ENCODE data around the gene EPSTI1.

Gene EPSTI1

GRCh38 chr13:43002021-43002420 is 10.0 kb upstream of the EPSTI1 start (continued):
- TF ChIP-seq ARNTL (CRISPR knock-in tag; IDR thresholded peaks at IDR 0.05; ENCODE audit: borderline replicate concordance, low read depth), result no peak
- TF ChIP-seq PATZ1 (CRISPR knock-in tag; IDR thresholded peaks at IDR 0.05; ENCODE audit: borderline replicate concordance), result no peak

- TF ChIP-seq BACH2 (CRISPR knock-in tag; IDR thresholded peaks at IDR 0.05; ENCODE audit: borderline replicate concordance) (no peak), ARNTL (CRISPR knock-in tag; IDR thresholded peaks at IDR 0.05; ENCODE audit: borderline replicate concordance, low read depth) (no peak)
- no peak for ATAC-seq
These were observed 8.6 kb upstream of the EPSTI1 start for GRCh38 chr13:43000676-43001075.

- TF ChIP-seq POU6F1 (CRISPR knock-in tag; IDR thresholded peaks at IDR 0.05; ENCODE audit: borderline replicate concordance, low read depth), result no peak
- no peak for TF ChIP-seq CSRNP3 (CRISPR knock-in tag; IDR thresholded peaks at IDR 0.05)
- no peak for TF ChIP-seq TSHZ2 (CRISPR knock-in tag; IDR thresholded peaks at IDR 0.05)
- TF ChIP-seq SNAI2 (CRISPR knock-in tag; IDR thresholded peaks at IDR 0.05), result no peak
- no peak for TF ChIP-seq ESRRG (CRISPR knock-in tag; IDR thresholded peaks at IDR 0.05)
- TF ChIP-seq ISL1 (CRISPR knock-in tag; IDR thresholded peaks at IDR 0.05), result no peak
- no peak for TF ChIP-seq PATZ1 (CRISPR knock-in tag; IDR thresholded peaks at IDR 0.05; ENCODE audit: borderline replicate concordance)
- TF ChIP-seq ARNTL (CRISPR knock-in tag; IDR thresholded peaks at IDR 0.05; ENCODE audit: borderline replicate concordance, low read depth), result no peak
- no peak for TF ChIP-seq ZNF8 (CRISPR knock-in tag; IDR thresholded peaks at IDR 0.05)
- no peak for TF ChIP-seq ZFP30 (CRISPR knock-in tag; IDR thresholded peaks at IDR 0.05)
- TF ChIP-seq TOX (CRISPR knock-in tag; IDR thresholded peaks at IDR 0.05; ENCODE audit: borderline replicate concordance), result no peak
- TF ChIP-seq BACH2 (CRISPR knock-in tag; IDR thresholded peaks at IDR 0.05; ENCODE audit: borderline replicate concordance), result no peak
- no peak for TF ChIP-seq CREB5 (CRISPR knock-in tag; IDR thresholded peaks at IDR 0.05; ENCODE audit: low read depth)
- no peak for TF ChIP-seq ZNF565 (CRISPR knock-in tag; conservative IDR thresholded peaks at IDR 0.05; ENCODE audit: low read depth)
- TF ChIP-seq ZFP3 (CRISPR knock-in tag; IDR thresholded peaks at IDR 0.05), result no peak
- no peak for TF ChIP-seq PPARA (CRISPR knock-in tag; IDR thresholded peaks at IDR 0.05; ENCODE audit: borderline replicate concordance)
- TF ChIP-seq ZC3H10 (CRISPR knock-in tag; IDR thresholded peaks at IDR 0.05), result no peak
- no peak for TF ChIP-seq OSR1 (CRISPR knock-in tag; IDR thresholded peaks at IDR 0.05)
- ATAC-seq, result no peak
These were observed 7.5 kb upstream of the EPSTI1 start for GRCh38 chr13:42999491-42999890.

All from SK-N-SH treated with all-trans-retinoic acid at 6 μM for 48 hours (cell line).